Fibroblast of skin of back (primary cell): Measurements from ENCODE around the gene GLRX2.
"Not testable (repeated sequence)": the region's sequence is repeated elsewhere in the genome, so short reads cannot be mapped to it uniquely, and the experiment has no call there.

ENCODE experiments used
- DNase-seq: peaks from one replicate; pipeline ENCODE4 v3.0.0-alpha.2; 2013

The GLRX2 gene

GRCh38 chr1:193062698-193063463 lies 42.3 kb downstream of the GLRX2 start:
- DNase-seq = no peak

GRCh38 chr1:193060938-193061337 lies 44.3 kb downstream of the GLRX2 start:
- DNase-seq = peak; percentile 11

- no peak for DNase-seq
Observed at GRCh38 chr1:193060406-193060805, 44.8 kb downstream of the GLRX2 start.

GRCh38 chr1:193060115-193060403 lies 45.2 kb downstream of the GLRX2 start:
- no peak for DNase-seq

- DNase-seq = peak; percentile 99
Observed at GRCh38 chr1:193059282-193060114, 45.7 kb downstream of the GLRX2 start, which contains the start of the genes RO60 and UCHL5. Gene RO60, plus strand, starts transcription at chr1:193059612. Its CDS starts 9,443 bp downstream, at chr1:193069055. Gene UCHL5, minus strand, starts transcription at chr1:193059360. Its CDS starts 100 bp downstream, at chr1:193059260.

- DNase-seq = peak; percentile 47
Observed at GRCh38 chr1:193058529-193059281, 46.5 kb downstream of the GLRX2 start.

GRCh38 chr1:193054169-193054675 lies 51.0 kb downstream of the GLRX2 start:
- no peak for DNase-seq

- DNase-seq = not testable (repeated sequence)
Observed at GRCh38 chr1:193048913-193049312, 56.3 kb downstream of the GLRX2 start.
